Mesodermal cell (in vitro differentiated cells): ENCODE measurements around the gene HMGCS2.
A peak's percentile ranks its signal among the peaks of the same experiment; 100 is the strongest.

Experiments
- H3K27ac ChIP-seq: 2 replicates; pipeline ENCODE4 v1.7.0; 2013; ENCODE audit warnings: mild to moderate bottlenecking, low read depth, low read length, moderate library complexity; ENCODE audit not compliant: severe bottlenecking
- H3K36me3 ChIP-seq: 2 replicates; pipeline ENCODE4 v1.7.1; 2013; ENCODE audit warnings: mild to moderate bottlenecking, low read length, moderate library complexity; ENCODE audit not compliant: control insufficient read depth, insufficient read depth
- H3K4me1 ChIP-seq: one replicate; pipeline ENCODE4 v1.7.1; 2013; ENCODE audit warnings: mild to moderate bottlenecking, low read length; ENCODE audit not compliant: insufficient read depth, control insufficient read depth, poor library complexity, severe bottlenecking
- H3K4me3 ChIP-seq: 2 replicates; pipeline ENCODE4 v1.7.0; 2013; ENCODE audit warnings: low read length, control low read depth, mild to moderate bottlenecking; ENCODE audit not compliant: insufficient read depth, poor library complexity, severe bottlenecking; ENCODE audit errors: extremely low read depth
- H3K9me3 ChIP-seq: 2 replicates; pipeline ENCODE4 v1.7.1; 2013; ENCODE audit warnings: mild to moderate bottlenecking, low read length, moderate library complexity; ENCODE audit not compliant: control insufficient read depth
- WGBS, 2 experiments: methylation state at CpG; one replicate each; pipeline ENCODE4 v1.1.5; 2013; ENCODE audit warnings: missing lambda C conversion rate in 2 of 2; ENCODE audit not compliant: insufficient coverage in 2 of 2; 5-methylcytosine and 5-hydroxymethylcytosine counted together

HMGCS2 gene

GRCh38 chr1:119731060-119731459, 37.6 kb downstream of the HMGCS2 start:
- WGBS, 2 experiments: 94 to 95% methylated on average over 5 of the region's 5 CpGs
- H3K4me3 ChIP-seq: no peak overlapping the region
- peaks cover 11% of the 10 kb centered on the region for H3K4me1 ChIP-seq
- peaks cover 98% of the 10 kb centered on the region for H3K36me3 ChIP-seq
- H3K9me3 ChIP-seq: no peaks in the 10 kb centered on the region
- H3K27ac ChIP-seq: no peak overlapping the region

- Histone ChIP-seq H3K4me3 (no peak overlapping the region), H3K36me3 (peaks cover 98% of the 10 kb centered on the region), H3K4me1 (peaks cover 11% of the 10 kb centered on the region), H3K9me3 (no peaks in the 10 kb centered on the region), H3K27ac (no peak overlapping the region)
Observed at GRCh38 chr1:119729044-119729443, 39.7 kb downstream of the HMGCS2 start.

GRCh38 chr1:119727991-119728390, 40.7 kb downstream of the HMGCS2 start:
- Histone ChIP-seq H3K27ac (no peak overlapping the region), H3K9me3 (no peaks in the 10 kb centered on the region), H3K36me3 (peaks cover 100% of the 10 kb centered on the region), H3K4me3 (no peak overlapping the region), H3K4me1 (peaks cover 11% of the 10 kb centered on the region)
- 100% methylated on average over 1 of the region's 1 CpG; no CpG with 5 or more reads in 1 of the 2 experiments for WGBS, 2 experiments

GRCh38 chr1:119725626-119726025, 43.1 kb downstream of the HMGCS2 start:
- no peaks in the 10 kb centered on the region for H3K4me1 ChIP-seq
- no peak overlapping the region for H3K27ac ChIP-seq
- no peaks in the 10 kb centered on the region for H3K9me3 ChIP-seq
- WGBS, 2 experiments: 96 to 100% methylated on average over 4 to 5 of the region's 5 CpGs
- H3K4me3 ChIP-seq: no peak overlapping the region
- peaks cover 100% of the 10 kb centered on the region for H3K36me3 ChIP-seq

- Histone ChIP-seq H3K4me3 (no peak overlapping the region), H3K9me3 (no peaks in the 10 kb centered on the region), H3K27ac (no peak overlapping the region), H3K36me3 (peaks cover 100% of the 10 kb centered on the region), H3K4me1 (no peaks in the 10 kb centered on the region)
- WGBS, 2 experiments: 91 to 95% methylated on average over 4 to 7 of the region's 8 CpGs
Observed at GRCh38 chr1:119724611-119725218, 44.0 kb downstream of the HMGCS2 start.

GRCh38 chr1:119721896-119722295, 46.8 kb downstream of the HMGCS2 start:
- Histone ChIP-seq H3K27ac (no peak overlapping the region), H3K9me3 (no peaks in the 10 kb centered on the region), H3K36me3 (peaks cover 82% of the 10 kb centered on the region), H3K4me3 (no peak overlapping the region), H3K4me1 (no peaks in the 10 kb centered on the region)
- WGBS, 2 experiments: 93 to 100% methylated on average over 2 of the region's 5 CpGs

GRCh38 chr1:119720866-119721440, 47.8 kb downstream of the HMGCS2 start:
- H3K27ac ChIP-seq: no peak overlapping the region
- no peaks in the 10 kb centered on the region for H3K9me3 ChIP-seq
- H3K4me1 ChIP-seq: peaks cover 7% of the 10 kb centered on the region
- peaks cover 72% of the 10 kb centered on the region for H3K36me3 ChIP-seq
- no peak overlapping the region for H3K4me3 ChIP-seq
- WGBS, 2 experiments: 91 to 97% methylated on average over 10 to 11 of the region's 11 CpGs

GRCh38 chr1:119718972-119719371, 49.7 kb downstream of the HMGCS2 start:
- no peak overlapping the region for H3K4me3 ChIP-seq
- no peaks in the 10 kb centered on the region for H3K9me3 ChIP-seq
- peaks cover 19% of the 10 kb centered on the region for H3K4me1 ChIP-seq
- WGBS, 2 experiments: 100% methylated on average over 2 to 3 of the region's 3 CpGs
- peaks cover 52% of the 10 kb centered on the region for H3K36me3 ChIP-seq
- H3K27ac ChIP-seq: no peak overlapping the region

- H3K4me1 ChIP-seq: peaks cover 20% of the 10 kb centered on the region
- no peak overlapping the region for H3K4me3 ChIP-seq
- peaks cover 47% of the 10 kb centered on the region for H3K36me3 ChIP-seq
- H3K9me3 ChIP-seq: no peaks in the 10 kb centered on the region
- H3K27ac ChIP-seq: no peak overlapping the region
Observed at GRCh38 chr1:119718409-119718808, 50.3 kb downstream of the HMGCS2 start.

GRCh38 chr1:119715542-119715941, 53.2 kb downstream of the HMGCS2 start:
- Histone ChIP-seq H3K4me3 (no peak overlapping the region), H3K27ac (no peak overlapping the region), H3K9me3 (no peaks in the 10 kb centered on the region), H3K36me3 (peaks cover 18% of the 10 kb centered on the region), H3K4me1 (peaks cover 20% of the 10 kb centered on the region)
- 73 to 76% methylated on average over 4 to 5 of the region's 5 CpGs for WGBS, 2 experiments

- Histone ChIP-seq H3K4me1 (peaks cover 20% of the 10 kb centered on the region), H3K36me3 (peaks cover 8% of the 10 kb centered on the region), H3K4me3 (peak overlapping the region; percentile 92), H3K9me3 (no peaks in the 10 kb centered on the region), H3K27ac (no peak overlapping the region)
- WGBS, 2 experiments: 88 to 93% methylated on average over 5 to 6 of the region's 8 CpGs
Observed at GRCh38 chr1:119714583-119714982, 54.1 kb downstream of the HMGCS2 start.
